H9 (cell line): ENCODE results near the gene VPS41. TPM values are rescaled to one million over a fixed set of nuclear protein-coding genes. Genes with fewer than 3 reads are reported as not detected.
"Not testable (repeated sequence)": the region's sequence is repeated elsewhere in the genome, so short reads cannot be mapped to it uniquely, and the experiment has no call there.

Experiments
- DNase-seq: peaks from one replicate; pipeline ENCODE4 v3.0.0-alpha.2; 2017
- H2AFZ ChIP-seq: one replicate; pipeline ENCODE4 v1.6.1; 2013; ENCODE audit warnings: mild to moderate bottlenecking, low read length, control low read depth, moderate library complexity
- H2AK5ac ChIP-seq: 2 replicates; pipeline ENCODE4 v1.6.1; 2013; ENCODE audit warnings: low read length, control low read depth, mixed read lengths; ENCODE audit not compliant: insufficient read length
- H2BK120ac ChIP-seq: one replicate; pipeline ENCODE4 v1.6.1; 2013; ENCODE audit warnings: low read depth, mild to moderate bottlenecking, low read length, control low read depth, inconsistent platforms; ENCODE audit not compliant: poor library complexity, severe bottlenecking
- H2BK12ac ChIP-seq: 2 replicates; pipeline ENCODE4 v1.6.1; 2013; ENCODE audit warnings: low read length, control low read depth, mixed read lengths, low read depth; ENCODE audit not compliant: insufficient read length
- H2BK15ac ChIP-seq: 2 replicates; pipeline ENCODE4 v1.6.1; 2013; ENCODE audit warnings: low read depth, low read length, control low read depth
- H2BK20ac ChIP-seq: one replicate; pipeline ENCODE4 v1.6.1; 2013; ENCODE audit warnings: low read depth, mild to moderate bottlenecking, low read length, control low read depth, inconsistent platforms; ENCODE audit not compliant: poor library complexity, severe bottlenecking
- H2BK5ac ChIP-seq: 2 replicates; pipeline ENCODE4 v1.6.1; 2013; ENCODE audit warnings: low read length, control low read depth, mixed read lengths; ENCODE audit not compliant: insufficient read length
- H3K14ac ChIP-seq: 2 replicates; pipeline ENCODE4 v1.6.1; 2013; ENCODE audit warnings: low read length, control low read depth; ENCODE audit not compliant: insufficient read depth
- H3K18ac ChIP-seq: 2 replicates; pipeline ENCODE4 v1.6.1; 2013; ENCODE audit warnings: low read depth, mild to moderate bottlenecking, mixed read lengths, low read length, control low read depth; ENCODE audit not compliant: insufficient read length
- H3K23ac ChIP-seq: 2 replicates; pipeline ENCODE4 v1.6.1; 2013; ENCODE audit warnings: low read length, control low read depth, mixed read lengths, low read depth; ENCODE audit not compliant: insufficient read length
- H3K23me2 ChIP-seq: 2 replicates; pipeline ENCODE4 v1.6.1; 2013; ENCODE audit warnings: low read depth, mild to moderate bottlenecking, mixed read lengths, low read length, control low read depth; ENCODE audit not compliant: insufficient read length, poor library complexity, severe bottlenecking
- H3K27ac ChIP-seq: 2 replicates; pipeline ENCODE4 v1.5.1; 2013; ENCODE audit warnings: low read length, control low read depth, mixed read lengths, low read depth; ENCODE audit not compliant: insufficient read length
- H3K27me3 ChIP-seq: 2 replicates; pipeline ENCODE4 v1.6.1; 2013; ENCODE audit warnings: low read length, control low read depth, inconsistent platforms; ENCODE audit not compliant: insufficient read depth
- H3K4ac ChIP-seq: 2 replicates; pipeline ENCODE4 v1.6.1; 2013; ENCODE audit warnings: low read depth, mild to moderate bottlenecking, control low read depth, inconsistent platforms, low read length, moderate library complexity
- H3K4me1 ChIP-seq: 2 replicates; pipeline ENCODE4 v1.6.1; 2013; ENCODE audit warnings: low read length, control low read depth, inconsistent platforms; ENCODE audit not compliant: insufficient read depth
- H3K4me2 ChIP-seq: 2 replicates; pipeline ENCODE4 v1.6.1; 2013; ENCODE audit warnings: low read length, control low read depth, mixed read lengths; ENCODE audit not compliant: insufficient read length, insufficient read depth
- H3K56ac ChIP-seq: 2 replicates; pipeline ENCODE4 v1.6.1; 2013; ENCODE audit warnings: low read depth, mild to moderate bottlenecking, mixed read lengths, low read length, control low read depth; ENCODE audit not compliant: insufficient read length
- H3K79me1 ChIP-seq: 2 replicates; pipeline ENCODE4 v1.6.1; 2013; ENCODE audit warnings: low read depth, mild to moderate bottlenecking, moderate library complexity, low read length, control low read depth, inconsistent platforms; ENCODE audit not compliant: insufficient read depth, poor library complexity, severe bottlenecking
- H3K79me2 ChIP-seq: 2 replicates; pipeline ENCODE4 v1.6.1; 2013; ENCODE audit warnings: low read length, control low read depth, inconsistent platforms; ENCODE audit not compliant: insufficient read depth
- H3K9ac ChIP-seq: 2 replicates; pipeline ENCODE4 v1.6.1; 2013; ENCODE audit warnings: low read length, control low read depth, mixed read lengths; ENCODE audit not compliant: insufficient read length; ENCODE audit errors: extremely low read depth
- H3K9me3 ChIP-seq: one replicate; pipeline ENCODE4 v1.6.1; 2013; ENCODE audit warnings: low read depth, low read length, inconsistent platforms; ENCODE audit not compliant: control insufficient read depth
- H3T11ph ChIP-seq: one replicate; pipeline ENCODE4 v1.6.1; 2013; ENCODE audit warnings: mild to moderate bottlenecking, low read length, control low read depth, inconsistent platforms
- H4K20me1 ChIP-seq: one replicate; pipeline ENCODE4 v1.6.1; 2013; ENCODE audit not compliant: control insufficient read depth, insufficient read length, insufficient read depth
- H4K5ac ChIP-seq: 2 replicates; pipeline ENCODE4 v1.6.1; 2013; ENCODE audit warnings: low read depth, mild to moderate bottlenecking, mixed read lengths, low read length, control low read depth; ENCODE audit not compliant: insufficient read length
- H4K8ac ChIP-seq: replicated peaks from 2 replicates; pipeline ENCODE4 v1.6.1; 2013; ENCODE audit warnings: low read length, control low read depth, mixed read lengths, low read depth; ENCODE audit not compliant: insufficient read length
- H4K91ac ChIP-seq: 2 replicates; pipeline ENCODE4 v1.6.1; 2013; ENCODE audit warnings: low read depth, mild to moderate bottlenecking, moderate library complexity, mixed read lengths, low read length, control low read depth; ENCODE audit not compliant: insufficient read length
- H3K27ac Mint-ChIP-seq, 3 experiments: 2 replicates in 2 of 3; 3 replicates in 1 of 3; pipeline ENCODE4 v1.8.0; 2020 to 2021; ENCODE audit warnings: mixed read lengths in 3 of 3, mild to moderate bottlenecking in 1 of 3, moderate library complexity in 1 of 3
- H3K27me3 Mint-ChIP-seq: 2 replicates; pipeline ENCODE4 v1.8.0; 2021; ENCODE audit warnings: low read depth, mild to moderate bottlenecking, moderate library complexity, mixed read lengths
- H3K36me3 Mint-ChIP-seq, 3 experiments: 2 replicates in 2 of 3; 3 replicates in 1 of 3; pipeline ENCODE4 v1.8.0; 2020 to 2021; ENCODE audit warnings: low read depth in 3 of 3, mixed read lengths in 3 of 3; ENCODE audit not compliant: insufficient read depth in 1 of 3
- H3K4me1 Mint-ChIP-seq, 2 experiments: 2 replicates each; pipeline ENCODE4 v1.8.0; 2020; ENCODE audit warnings: mixed read lengths in 2 of 2
- H3K4me3 Mint-ChIP-seq, 2 experiments: 2 replicates in 1 of 2; 3 replicates in 1 of 2; pipeline ENCODE4 v1.8.0; 2020 to 2021; ENCODE audit warnings: mild to moderate bottlenecking in 2 of 2, mixed read lengths in 2 of 2, moderate library complexity in 1 of 2
- H3K9me3 Mint-ChIP-seq, 2 experiments: 2 replicates in 1 of 2; 3 replicates in 1 of 2; pipeline ENCODE4 v1.8.0; 2020; ENCODE audit warnings: mild to moderate bottlenecking in 2 of 2, mixed read lengths in 2 of 2, moderate library complexity in 1 of 2
- CTCF ChIP-seq: fragments of 200-600 bp; sonication (generic); conservative IDR thresholded peaks from 3 replicates; pipeline ENCODE4 v1.8.0; 2021; ENCODE audit warnings: antibody characterized with exemption, mild to moderate bottlenecking
- WGBS: extraction: QIAGEN DNeasy Blood & Tissue Kit; methylation state at CpG from one replicate; pipeline ENCODE4 v1.1.7; 2013; ENCODE audit warnings: missing lambda C conversion rate, low lambda C conversion rate, mixed read lengths; ENCODE audit not compliant: insufficient read length; ENCODE audit errors: extremely low coverage; 5-methylcytosine and 5-hydroxymethylcytosine counted together
- total RNA-seq: library from RNA; stranded (reverse); gene quantifications from 2 replicates; pipeline ENCODE4 v1.2.1, GENCODE V29; 2021

The VPS41 gene
- total RNA-seq, 1 experiment from 2014 or later: 49.3 TPM

GRCh38 chr7:38855386-38855785 is 53.6 kb downstream of the VPS41 start:
- Histone ChIP-seq H3K4me2 (no peak overlapping the region), H3K27me3 (no peaks in the 10 kb centered on the region), H3K27ac (no peak overlapping the region), H3K23me2 (no peaks in the 10 kb centered on the region), H3K4me1 (no peaks in the 10 kb centered on the region), H3T11ph (no peak overlapping the region), H2BK20ac (no peak overlapping the region), H2BK12ac (no peak overlapping the region), H2BK5ac (no peak overlapping the region), H2BK15ac (no peak overlapping the region), H3K56ac (no peak overlapping the region), H3K9me3 (no peaks in the 10 kb centered on the region), H4K91ac (no peak overlapping the region), H3K79me1 (no peaks in the 10 kb centered on the region), H4K8ac (no peak overlapping the region), H4K20me1 (no peaks in the 10 kb centered on the region), H3K4ac (no peak overlapping the region), H2AK5ac (no peak overlapping the region), H4K5ac (no peak overlapping the region), H3K9ac (no peak overlapping the region), H3K79me2 (no peaks in the 10 kb centered on the region), H2BK120ac (no peak overlapping the region), H2AFZ (no peak overlapping the region), H3K23ac (no peak overlapping the region), H3K14ac (no peak overlapping the region), H3K18ac (no peak overlapping the region)
- WGBS: no CpG with 5 or more reads among the region's 4 CpGs
- H3K4me3 Mint-ChIP-seq: no peak overlapping the region
- H3K36me3 Mint-ChIP-seq: peaks cover 0 to 5% (median 4%) of the 10 kb centered on the region in 3 experiments; a peak in 5 of 7 replicates
- DNase-seq: no peak
- TF ChIP-seq CTCF: no peak
- H3K9me3 Mint-ChIP-seq: no peaks in the 10 kb centered on the region; a peak in 2 of 5 replicates
- no peak overlapping the region for H3K27ac Mint-ChIP-seq
- no peaks in the 10 kb centered on the region for H3K27me3 Mint-ChIP-seq
- H3K4me1 Mint-ChIP-seq: peaks cover 10 to 13% of the 10 kb centered on the region in 2 experiments

- H3K9ac ChIP-seq, H3K79me1 ChIP-seq, H3K27me3 Mint-ChIP-seq, H3K36me3 Mint-ChIP-seq, H4K20me1 ChIP-seq, H2BK15ac ChIP-seq, H3K23ac ChIP-seq, H2AFZ ChIP-seq, H2BK120ac ChIP-seq, H2BK12ac ChIP-seq, H4K5ac ChIP-seq, H3K4me2 ChIP-seq, H2BK20ac ChIP-seq, DNase-seq, H3T11ph ChIP-seq, H3K27ac ChIP-seq, H3K9me3 Mint-ChIP-seq, H4K91ac ChIP-seq, H3K4me1 ChIP-seq, H3K4ac ChIP-seq, H3K27ac Mint-ChIP-seq, H3K23me2 ChIP-seq, H2AK5ac ChIP-seq, H3K9me3 ChIP-seq, H3K14ac ChIP-seq, H3K79me2 ChIP-seq, H3K4me3 Mint-ChIP-seq, H3K27me3 ChIP-seq, H2BK5ac ChIP-seq, H3K18ac ChIP-seq, H4K8ac ChIP-seq, H3K56ac ChIP-seq: not testable (repeated sequence)
- no CpG with 5 or more reads among the region's 7 CpGs for WGBS
- peaks cover 10 to 13% of the 10 kb centered on the region in 2 experiments for H3K4me1 Mint-ChIP-seq
Measured at GRCh38 chr7:38854947-38855346, 54.0 kb downstream of the VPS41 start.
